ENCODE measurements around the gene SIPA1. TPM values are rescaled to one million over a fixed set of nuclear protein-coding genes. Genes with fewer than 3 reads are reported as not detected.

Gene SIPA1
- total and polyA plus RNA-seq, 2 of the 13 experiments (the other 11 are each of a cell fraction or from before 2014, with no cell fraction given) = 5.8 to 7.7 TPM

GRCh38 chr11:65657426-65657825, 19.5 kb downstream of the SIPA1 start:
- in situ Hi-C loops (cut with HindIII; ENCODE audit: extremely low pct_ligation_motif_present, low pct_unique_long_range_greater_than_20kb) (no loop called here), intact Hi-C loops (cut with micrococcal nuclease; ENCODE audit: unreplicated experiment) (no loop called here)
- H2AFZ ChIP-seq (ENCODE audit: low read length) = no peak overlapping the region
- peaks cover 32 to 57% of the 10 kb centered on the region in 2 experiments for H3K36me3 ChIP-seq (replicated peaks in 1 of 2; ENCODE audit: control insufficient read depth in 1 of 2, insufficient read depth in 2 of 2, low read length in 2 of 2)
- ChIA-PET CTCF (ENCODE audit: low intra/inter-chr PET ratio, low total read pairs) (no interaction called here), POLR2A (interaction anchor here (1.2 kb wide), 1 partner anchor 41 kb away, joined by 3 read pairs; no protein-coding TSS in a partner anchor)
- no peak overlapping the region for H3K4me3 ChIP-seq (replicated peaks in 1 of 3; ENCODE audit: insufficient read depth in 1 of 3, low read depth in 2 of 3, low read length in 3 of 3)
- no peak for ATAC-seq
- peaks cover 33% of the 10 kb centered on the region for H3K4me1 ChIP-seq (ENCODE audit: insufficient read depth, low read length)
- H3K4me2 ChIP-seq (ENCODE audit: low read depth, low read length) = no peak overlapping the region
- WGBS (ENCODE audit: low lambda C conversion rate) = over 99% methylated on average over 7 of the region's 7 CpGs
- no peak overlapping the region for H3K9ac ChIP-seq (ENCODE audit: insufficient read depth, low read depth, low read length)
- no peaks in the 10 kb centered on the region for H3K9me3 ChIP-seq (ENCODE audit: low read length)
- no peak overlapping the region for H3K27ac ChIP-seq (ENCODE audit: extremely low read length, insufficient read depth, low read length)
- H4K20me1 ChIP-seq (ENCODE audit: insufficient read depth, low read length) = peaks cover 4% of the 10 kb centered on the region; the same call in 1 of the 2 replicates
- H3K79me2 ChIP-seq (ENCODE audit: insufficient read depth, low read length) = peaks cover 14% of the 10 kb centered on the region
- no peaks in the 10 kb centered on the region; a peak in 1 of 5 replicates for H3K27me3 ChIP-seq (ENCODE audit: control insufficient read depth in 1 of 2, insufficient read depth in 2 of 2, low read length in 2 of 2)
- no peak for FAIRE-seq
- DNase-seq (ENCODE audit: low spot score) = no peak
- no TSS peak for BruUV-seq (replicated peaks)
- TF ChIP-seq NFE2L2 (IDR thresholded peaks at IDR 0.05; ENCODE audit: low read length) (no peak), PAWR (CRISPR knock-in tag; IDR thresholded peaks at IDR 0.05; ENCODE audit: borderline replicate concordance) (no peak), HMGA1 (CRISPR knock-in tag; conservative IDR thresholded peaks at IDR 0.05) (no peak), PAF1 (CRISPR knock-in tag; IDR thresholded peaks at IDR 0.05) (no peak), HDAC2 (CRISPR knock-in tag; IDR thresholded peaks at IDR 0.05) (no peak), GMEB2 (CRISPR knock-in tag; IDR thresholded peaks at IDR 0.05; ENCODE audit: low read depth) (no peak), ZNF841 (CRISPR knock-in tag; IDR thresholded peaks at IDR 0.05; ENCODE audit: borderline replicate concordance) (no peak), ZNF318 (CRISPR knock-in tag; IDR thresholded peaks at IDR 0.05) (no peak), TCF7L2 (IDR thresholded peaks at IDR 0.05; ENCODE audit: low read depth, low read length) (no peak), ZFYVE20 (CRISPR knock-in tag; IDR thresholded peaks at IDR 0.05; ENCODE audit: borderline replicate concordance, low read depth) (no peak), ZMYM2 (CRISPR knock-in tag; IDR thresholded peaks at IDR 0.05) (no peak), ZNF30 (CRISPR knock-in tag; IDR thresholded peaks at IDR 0.05) (no peak), EED (CRISPR knock-in tag; IDR thresholded peaks at IDR 0.05) (no peak)
